Right lobe of liver (tissue), 6 donors: ENCODE results near the gene ENTHD1. TPM values are rescaled to one million over a fixed set of nuclear protein-coding genes. Genes with fewer than 3 reads are reported as not detected.
A peak's percentile ranks its signal among the peaks of the same experiment; 100 is the strongest.

ENCODE experiments used
- ATAC-seq, 4 donors: fragments of 200-7000 bp; cut with Tn5 transposase; one replicate each; pipeline ENCODE4 v1.9.1; 2020; ENCODE audit warnings: mild to moderate bottlenecking in 4 of 4, moderate library complexity in 4 of 4
- DNase-seq, 3 donors: peaks; one replicate each; pipeline ENCODE4 v3.0.0-alpha.2; 2020
- H3K27ac ChIP-seq, 3 donors: fragments of 200-600 bp; one replicate each; pipeline ENCODE4 v1.8.0; 2022
- H3K27me3 ChIP-seq, 2 donors: fragments of 200-600 bp; one replicate each; pipeline ENCODE4 v1.8.0; 2022
- H3K36me3 ChIP-seq, 4 donors: fragments of 200-600 bp; sonication (generic) in 1 of 4; one replicate each; pipeline versions ENCODE4 v1.5.1 to v1.8.0; 2017 to 2022; ENCODE audit warnings: control low read depth in 1 of 4
- H3K4me1 ChIP-seq, 4 donors: fragments of 200-600 bp; sonication (generic) in 1 of 4; one replicate each; pipeline versions ENCODE4 v1.5.1 to v1.8.0; 2017 to 2022; ENCODE audit warnings: control low read depth in 1 of 4
- H3K4me3 ChIP-seq, 3 donors: fragments of 200-600 bp; one replicate each; pipeline ENCODE4 v1.8.0; 2022
- H3K9me3 ChIP-seq, 4 donors: fragments of 200-600 bp; sonication (generic) in 1 of 4; one replicate each; pipeline versions ENCODE4 v1.5.1 to v1.8.0; 2017 to 2022; ENCODE audit warnings: control low read depth in 1 of 4
- CTCF ChIP-seq, 4 donors: fragments of 200-600 bp in 3 of 4; fragments of 450-650 bp in 1 of 4; IDR thresholded peaks; one replicate each; pipeline versions ENCODE4 v1.5.1 to v1.8.0; 2016 to 2022; ENCODE audit warnings: antibody characterized with exemption in 4 of 4, mild to moderate bottlenecking in 2 of 4
- POLR2A ChIP-seq: fragments of 450-650 bp; IDR thresholded peaks from one replicate; pipeline ENCODE4 v1.6.1; 2017; ENCODE audit warnings: antibody characterized with exemption, mild to moderate bottlenecking
- WGBS: methylation state at CpG from one replicate; pipeline ENCODE4 v1.1.6; 2018; ENCODE audit warnings: low coverage, low lambda C conversion rate; ENCODE audit not compliant: insufficient coverage; ENCODE audit errors: missing lambda C conversion rate; 5-methylcytosine and 5-hydroxymethylcytosine counted together
- intact Hi-C, 2 donors: fragments of 100-400 bp; cut with DNase I; formaldehyde crosslinking; loops; one replicate each; pipeline versions ENCODE4 v1.11.2 to v1.14.1; 2022
- total RNA-seq, 6 experiments: library from RNA; depleted of rRNA in 2 of 6; stranded (reverse); fragments of >200 nt in 2 of 6; fragmentation: NEBNext Ultra II Directional in 3 of 6; extraction: Animal tissue kit (Norgen Biotek cat#: 25700) in 3 of 6; gene quantifications; one replicate each; pipeline versions ENCODE4 v1.1.0 to v1.2.4, GENCODE V29; 2016 to 2023
- donor health status: DM: no; HTN: yes; CAD: no.
- donor health status: DM: no; HTN: no; CAD: no.
- donor health status: DM: no; HTN: no; CAD: no.
- donor health status: DM: no; HTN: yes; CAD: no.
- donor health status: DM: no; HTN: yes; CAD: no.

ENTHD1 gene
- total RNA-seq, 6 experiments from 2014 or later, result not detected

DNA sequence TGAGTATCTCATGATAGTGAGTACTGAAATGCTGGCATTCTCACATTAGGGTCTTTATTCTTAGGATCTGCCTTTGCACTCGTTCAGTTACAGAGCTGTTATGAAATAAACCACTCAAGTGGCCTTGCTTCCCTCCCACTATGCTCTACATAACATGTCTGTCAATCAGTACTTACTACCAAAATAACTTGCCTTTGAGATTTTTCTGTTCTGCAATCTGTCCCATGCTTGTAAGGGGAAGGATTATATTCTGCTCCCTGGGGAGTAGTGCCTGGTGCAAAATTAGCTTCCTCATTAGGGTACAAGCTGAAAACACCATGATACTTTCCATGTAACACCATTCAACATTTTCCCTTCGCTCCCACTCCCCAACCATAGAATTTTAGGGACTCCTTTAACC lies 5.4 kb upstream of the ENTHD1 start:
- 40% methylated on average over 2 of the region's 2 CpGs for WGBS
- intact Hi-C loops, result no loop called here

DNA sequence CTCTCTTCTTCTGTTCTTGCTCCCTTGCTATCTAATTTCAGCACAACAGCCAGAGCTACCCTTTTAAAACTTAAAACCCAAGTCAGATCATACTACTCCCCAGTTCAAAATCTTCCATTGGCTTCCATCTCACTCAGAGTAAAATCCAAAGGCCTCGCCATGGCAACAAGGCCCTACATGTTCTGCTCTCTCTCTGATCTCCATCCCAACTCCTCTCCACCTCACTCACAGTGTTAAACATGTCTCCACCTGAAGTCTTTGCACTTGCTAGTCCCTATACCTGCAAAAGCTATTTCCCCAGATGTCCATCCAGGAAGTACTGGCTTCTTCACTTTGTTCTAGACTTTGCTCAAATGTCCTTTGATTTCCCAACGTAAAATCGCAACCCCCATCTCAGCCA lies 4.3 kb upstream of the ENTHD1 start:
- no peak for ATAC-seq
- intact Hi-C loops, result no loop called here
- Histone ChIP-seq H3K9me3 (no peaks in the 10 kb centered on the region), H3K36me3 (no peaks in the 10 kb centered on the region), H3K4me3 (no peak overlapping the region), H3K27ac (no peak overlapping the region), H3K4me1 (no peaks in the 10 kb centered on the region), H3K27me3 (no peaks in the 10 kb centered on the region)
- no peak for TF ChIP-seq POLR2A
- WGBS, result 41% methylated on average over 3 of the region's 3 CpGs
- DNase-seq, result no peak

More for the DNA sequence above, 5.4 kb upstream of the ENTHD1 start:
- Histone ChIP-seq H3K4me3 (no peak overlapping the region), H3K9me3 (no peaks in the 10 kb centered on the region), H3K36me3 (no peaks in the 10 kb centered on the region), H3K4me1 (no peaks in the 10 kb centered on the region), H3K27me3 (no peaks in the 10 kb centered on the region), H3K27ac (no peak overlapping the region)
- no peak for DNase-seq
- TF ChIP-seq CTCF (IDR thresholded peaks at IDR 0.05), result no peak
- no peak for TF ChIP-seq POLR2A
- peak in 3 of 4 donors; percentile 24 to 42 (median 29) for ATAC-seq

- TF ChIP-seq POLR2A (no peak), CTCF (IDR thresholded peaks at IDR 0.05) (no peak)
- 67% methylated on average over 6 of the region's 6 CpGs for WGBS
- ATAC-seq (no peak), DNase-seq (no peak)
- Histone ChIP-seq H3K9me3 (no peaks in the 10 kb centered on the region), H3K27ac (no peak overlapping the region), H3K4me3 (no peak overlapping the region), H3K4me1 (no peaks in the 10 kb centered on the region), H3K27me3 (no peaks in the 10 kb centered on the region), H3K36me3 (no peaks in the 10 kb centered on the region)
- intact Hi-C loops, result no loop called here
These were observed 2.9 kb upstream of the ENTHD1 start for GRCh38 chr22:39896313-39896996.

DNA sequence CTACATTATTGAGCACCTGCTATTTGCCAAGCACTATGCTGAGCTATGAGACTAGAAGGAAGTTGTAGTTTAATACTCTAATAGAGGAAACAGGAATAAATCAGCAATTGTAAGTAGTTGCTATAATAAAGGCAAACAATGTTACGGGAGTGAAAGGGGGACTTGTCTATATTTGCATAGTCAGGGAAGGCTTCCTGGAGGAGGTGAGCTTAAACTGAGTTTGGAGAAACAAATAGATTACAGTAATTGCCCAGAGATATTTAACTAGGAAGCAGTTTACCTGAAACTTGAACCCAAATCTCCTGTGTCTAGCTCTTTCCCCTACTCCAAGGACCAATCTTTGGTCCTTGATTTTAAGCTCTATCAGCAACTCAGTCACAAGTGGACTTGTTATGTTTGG lies 2.1 kb upstream of the ENTHD1 start:
- H3K27me3 ChIP-seq, result no peaks in the 10 kb centered on the region
- intact Hi-C loops, result no loop called here
- WGBS, result 100% methylated on average over 1 of the region's 1 CpG

More for the DNA sequence above, 2.1 kb upstream of the ENTHD1 start:
- ATAC-seq, result no peak
- no peak overlapping the region for H3K27ac ChIP-seq
- H3K4me3 ChIP-seq, result no peak overlapping the region
- no peaks in the 10 kb centered on the region for H3K9me3 ChIP-seq
- no peak for TF ChIP-seq CTCF (IDR thresholded peaks at IDR 0.05)
- TF ChIP-seq POLR2A, result no peak
- H3K36me3 ChIP-seq, result no peaks in the 10 kb centered on the region
- H3K4me1 ChIP-seq, result no peaks in the 10 kb centered on the region
- no peak for DNase-seq
